Testis (tissue), 2 donors: ENCODE results near the gene ZHX3.

Experiments used
- POLR2A ChIP-seq: fragments of 450-650 bp; IDR thresholded peaks from one replicate; pipeline ENCODE4 v1.6.1; 2017; ENCODE audit warnings: antibody characterized with exemption, mild to moderate bottlenecking, moderate library complexity
- TF ChIP-seq, protein P1 (sequence below), 3 experiments: fragments of 450-650 bp in 2 of 3; fragments of 200-600 bp in 1 of 3; sonication (generic) in 1 of 3; IDR thresholded peaks; one replicate each; pipeline ENCODE4 v1.5.1; 2016 to 2019; ENCODE audit warnings: antibody characterized with exemption in 3 of 3, mild to moderate bottlenecking in 2 of 3, moderate library complexity in 1 of 3

DNA sequence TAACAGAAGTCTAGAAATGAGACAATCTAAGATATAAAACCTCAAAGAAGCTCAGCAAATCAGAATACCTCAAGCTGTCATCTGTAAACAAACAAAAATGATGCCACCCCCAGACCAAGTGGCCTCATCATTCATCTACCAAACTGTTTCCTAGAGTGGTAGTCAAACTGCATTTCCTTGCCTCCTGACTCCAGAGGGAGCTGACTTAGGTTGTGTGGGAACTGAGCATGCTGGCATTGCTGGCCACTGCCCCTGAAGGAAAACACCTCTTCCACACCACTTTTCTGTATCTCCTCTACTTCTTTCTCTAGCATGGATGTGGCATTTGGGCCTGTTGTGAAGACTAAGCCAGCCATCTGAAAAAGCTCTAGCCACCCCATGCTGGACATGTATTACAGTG is 56.3 kb downstream of the ZHX3 start:
- TF ChIP-seq, protein P1, sequence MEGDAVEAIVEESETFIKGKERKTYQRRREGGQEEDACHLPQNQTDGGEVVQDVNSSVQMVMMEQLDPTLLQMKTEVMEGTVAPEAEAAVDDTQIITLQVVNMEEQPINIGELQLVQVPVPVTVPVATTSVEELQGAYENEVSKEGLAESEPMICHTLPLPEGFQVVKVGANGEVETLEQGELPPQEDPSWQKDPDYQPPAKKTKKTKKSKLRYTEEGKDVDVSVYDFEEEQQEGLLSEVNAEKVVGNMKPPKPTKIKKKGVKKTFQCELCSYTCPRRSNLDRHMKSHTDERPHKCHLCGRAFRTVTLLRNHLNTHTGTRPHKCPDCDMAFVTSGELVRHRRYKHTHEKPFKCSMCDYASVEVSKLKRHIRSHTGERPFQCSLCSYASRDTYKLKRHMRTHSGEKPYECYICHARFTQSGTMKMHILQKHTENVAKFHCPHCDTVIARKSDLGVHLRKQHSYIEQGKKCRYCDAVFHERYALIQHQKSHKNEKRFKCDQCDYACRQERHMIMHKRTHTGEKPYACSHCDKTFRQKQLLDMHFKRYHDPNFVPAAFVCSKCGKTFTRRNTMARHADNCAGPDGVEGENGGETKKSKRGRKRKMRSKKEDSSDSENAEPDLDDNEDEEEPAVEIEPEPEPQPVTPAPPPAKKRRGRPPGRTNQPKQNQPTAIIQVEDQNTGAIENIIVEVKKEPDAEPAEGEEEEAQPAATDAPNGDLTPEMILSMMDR (IDR thresholded peaks at IDR 0.05), result no peak
- no peak for TF ChIP-seq POLR2A
